Sigmoid colon (tissue), 7 donors: ENCODE measurements around the gene TRIM39. TPM values are rescaled to one million over a fixed set of nuclear protein-coding genes. Genes with fewer than 3 reads are reported as not detected.

Source experiments
- DNase-seq: peaks from one replicate; pipeline ENCODE4 v3.0.0-alpha.2; 2019
- H3K27ac ChIP-seq, 4 donors: fragments of 200-600 bp; sonication (generic); one replicate each; pipeline ENCODE4 v1.5.1; 2016 to 2019; ENCODE audit warnings: mild to moderate bottlenecking in 1 of 4
- H3K27me3 ChIP-seq, 3 donors: fragments of 200-600 bp; sonication (generic); one replicate each; pipeline ENCODE4 v1.5.1; 2019; ENCODE audit warnings: mild to moderate bottlenecking in 1 of 3
- H3K36me3 ChIP-seq, 4 donors: fragments of 200-600 bp; sonication (generic); one replicate each; pipeline ENCODE4 v1.5.1; 2016 to 2019
- H3K4me1 ChIP-seq, 4 donors: fragments of 200-600 bp; sonication (generic); one replicate each; pipeline ENCODE4 v1.5.1; 2017 to 2019
- H3K4me3 ChIP-seq, 4 donors: fragments of 200-600 bp; sonication (generic); one replicate each; pipeline ENCODE4 v1.5.1; 2017 to 2019; ENCODE audit warnings: mild to moderate bottlenecking in 2 of 4, moderate library complexity in 1 of 4
- H3K9me3 ChIP-seq, 4 donors: fragments of 200-600 bp in 3 of 4; sonication (generic) in 3 of 4; one replicate each; pipeline versions ENCODE4 v1.5.1 to v1.6.1; 2013 to 2019
- CTCF ChIP-seq, 4 experiments: fragments of 450-650 bp in 3 of 4; fragments of 200-600 bp in 1 of 4; IDR thresholded peaks; one replicate each; pipeline ENCODE4 v1.5.1; 2016 to 2019; ENCODE audit warnings: antibody characterized with exemption in 4 of 4, mild to moderate bottlenecking in 3 of 4, moderate library complexity in 2 of 4
- EP300 ChIP-seq, 4 donors: sonication (generic); formaldehyde crosslinking; IDR thresholded peaks; one replicate each; pipeline ENCODE4 v1.6.1; 2017; ENCODE audit warnings: antibody characterized with exemption in 4 of 4
- POLR2A ChIP-seq, 2 donors: fragments of 450-650 bp; IDR thresholded peaks; one replicate each; pipeline ENCODE4 v1.6.1; 2016; ENCODE audit warnings: antibody characterized with exemption in 2 of 2, mild to moderate bottlenecking in 2 of 2, moderate library complexity in 2 of 2
- POLR2AphosphoS5 ChIP-seq, 4 donors: sonication (generic); formaldehyde crosslinking; IDR thresholded peaks; one replicate each; pipeline ENCODE4 v1.6.1; 2017; ENCODE audit warnings: antibody characterized with exemption in 4 of 4
- whole genome bisulfite sequencing, 2 donors: extraction: QIAGEN DNeasy Blood & Tissue Kit; methylation state at CpG; one replicate each; pipeline ENCODE4 v1.1.7; 2013; 5-methylcytosine and 5-hydroxymethylcytosine counted together
- intact Hi-C: fragments of 100-400 bp; cut with DNase I; formaldehyde crosslinking; loops from one replicate; pipeline ENCODE4 v1.15.1; 2023
- polyA plus RNA-seq, 3 donors: library from polyadenylated mRNA; stranded (reverse); fragments of 200-250 nt; gene quantifications; one replicate each; pipeline ENCODE4 v1.2.3, GENCODE V29; 2013
- total RNA-seq, 4 donors: library from RNA; depleted of rRNA; stranded (reverse); fragments of >200 nt; gene quantifications; one replicate each; pipeline ENCODE4 v1.1.0, GENCODE V29; 2016
- donor health status: healthy with polysubstance abuse.
- donor health status: Bipolar disorder and iron deficiency.
- donor health status: healthy.

TRIM39 gene
- total and polyA plus RNA-seq, 7 donors: 5.1 to 23.2 (median 11.9) TPM

GRCh38 chr6:30341728-30342127 lies 15.0 kb downstream of the TRIM39 start:
- no peak overlapping the region for H3K4me3 ChIP-seq
- intact Hi-C loops: loop anchor here (10.0 kb wide), 2 partner anchors 203 to 237 kb away; no protein-coding TSS in a partner anchor
- DNase-seq: no peak
- H3K9me3 ChIP-seq: no peaks in the 10 kb centered on the region
- WGBS, 2 donors: 97% methylated on average over 16 of the region's 16 CpGs
- H3K27ac ChIP-seq: no peak overlapping the region
- peaks cover 0 to 15% (median 10%) of the 10 kb centered on the region in 4 donors for H3K4me1 ChIP-seq
- peaks cover 9 to 62% (median 23%) of the 10 kb centered on the region in 4 donors for H3K36me3 ChIP-seq
- no peaks in the 10 kb centered on the region for H3K27me3 ChIP-seq
- TF ChIP-seq EP300 (IDR thresholded peaks at IDR 0.05) (no peak), CTCF (IDR thresholded peaks at IDR 0.05) (no peak), POLR2A (IDR thresholded peaks at IDR 0.05) (no peak)

- intact Hi-C loops: loop anchor here (2.0 to 10.0 kb wide), 3 partner anchors 18 to 240 kb away; partner anchors contain the start of gene TRIM39
Observed at GRCh38 chr6:30344191-30344867, 17.6 kb downstream of the TRIM39 start.

GRCh38 chr6:30344868-30345671 lies 18.3 kb downstream of the TRIM39 start, which contains the start of gene RPP21:
Gene RPP21 (plus strand): TSS chr6:30345156. CDS start chr6:30345172, 16 bp downstream.
- intact Hi-C loops: loop anchor here (2.0 to 10.0 kb wide), 4 partner anchors 18 to 240 kb away; partner anchors contain the start of genes TRIM26 and TRIM39
- no peak for TF ChIP-seq CTCF (IDR thresholded peaks at IDR 0.05)
- TF ChIP-seq POLR2AphosphoS5 (IDR thresholded peaks at IDR 0.05): peak; percentile 80 to 95 (median 88)
- peak; percentile 58 to 77 for TF ChIP-seq POLR2A (IDR thresholded peaks at IDR 0.05)
- peaks cover 0 to 15% (median 10%) of the 10 kb centered on the region in 4 donors for H3K4me1 ChIP-seq
- peak within 1 kb of the TSS; percentile 84 to 96 (median 94) for H3K27ac ChIP-seq
- H3K36me3 ChIP-seq: peaks cover 5 to 41% (median 19%) of the 10 kb centered on the region in 4 donors
- WGBS, 2 donors: 2 to 3% methylated on average over 64 of the region's 64 CpGs
- H3K27me3 ChIP-seq: no peaks in the 10 kb centered on the region
- no peaks in the 10 kb centered on the region for H3K9me3 ChIP-seq
- DNase-seq: peak; percentile 90
- peak within 1 kb of the TSS; percentile 61 to 92 (median 82) for H3K4me3 ChIP-seq

More at GRCh38 chr6:30344191-30344867, 17.6 kb downstream of the TRIM39 start:
- 53 to 67% methylated on average over 4 of the region's 4 CpGs for WGBS, 2 donors
- Histone ChIP-seq H3K27ac (peak overlapping the region; percentile 84 to 96 (median 94)), H3K9me3 (no peaks in the 10 kb centered on the region), H3K36me3 (peaks cover 5 to 48% (median 20%) of the 10 kb centered on the region in 4 donors), H3K27me3 (no peaks in the 10 kb centered on the region), H3K4me3 (peak overlapping the region in 3 of 4 donors; percentile 80 to 92 (median 84)), H3K4me1 (peaks cover 0 to 15% (median 10%) of the 10 kb centered on the region in 4 donors)
- TF ChIP-seq EP300 (IDR thresholded peaks at IDR 0.05): no peak
- TF ChIP-seq POLR2AphosphoS5 (IDR thresholded peaks at IDR 0.05): no peak
- no peak for TF ChIP-seq POLR2A (IDR thresholded peaks at IDR 0.05)
- no peak for TF ChIP-seq CTCF (IDR thresholded peaks at IDR 0.05)
- DNase-seq: no peak

- Histone ChIP-seq H3K27me3 (no peaks in the 10 kb centered on the region), H3K4me3 (peak overlapping the region in 3 of 4 donors; percentile 80 to 92 (median 84)), H3K9me3 (no peaks in the 10 kb centered on the region), H3K27ac (peak overlapping the region; percentile 84 to 96 (median 94)), H3K4me1 (peaks cover 0 to 15% (median 10%) of the 10 kb centered on the region in 4 donors), H3K36me3 (peaks cover 5 to 33% (median 15%) of the 10 kb centered on the region in 4 donors)
- DNase-seq: no peak
- WGBS, 2 donors: 25 to 49% methylated on average over 4 of the region's 4 CpGs
- intact Hi-C loops: loop anchor here (2.0 to 10.0 kb wide), 4 partner anchors 19 to 241 kb away; partner anchors contain the start of genes TRIM26 and TRIM39
- TF ChIP-seq POLR2A (IDR thresholded peaks at IDR 0.05) (no peak), CTCF (IDR thresholded peaks at IDR 0.05) (no peak), EP300 (IDR thresholded peaks at IDR 0.05) (no peak), POLR2AphosphoS5 (IDR thresholded peaks at IDR 0.05) (no peak)
Observed at GRCh38 chr6:30345852-30346251, 19.1 kb downstream of the TRIM39 start.
